Body of pancreas (tissue), 4 donors: ENCODE results near the gene ENOX2.

Experiments
- CTCF ChIP-seq, 7 experiments: fragments of 450-650 bp in 4 of 7; fragments of 200-600 bp in 3 of 7; sonication (generic) in 3 of 7; IDR thresholded peaks; one replicate each; pipeline ENCODE4 v1.5.1; 2016 to 2019; ENCODE audit warnings: antibody characterized with exemption in 7 of 7
- POLR2A ChIP-seq, 3 donors: fragments of 450-650 bp; IDR thresholded peaks; one replicate each; pipeline ENCODE4 v1.6.1; 2016; ENCODE audit warnings: antibody characterized with exemption in 3 of 3, mild to moderate bottlenecking in 2 of 3

- no peak for TF ChIP-seq POLR2A (IDR thresholded peaks at IDR 0.05)
- no peak for TF ChIP-seq CTCF (IDR thresholded peaks at IDR 0.05)
Measured at GRCh38 chrX:130937101-130937500, 34.1 kb upstream of the ENOX2 start.
